ENCODE measurements around the gene CHMP2A. TPM values are rescaled to one million over a fixed set of nuclear protein-coding genes. Genes with fewer than 3 reads are reported as not detected.

The CHMP2A gene
- total and polyA plus RNA-seq, 2 of the 8 experiments (the other 6 are each of a cell fraction or from before 2014, with no cell fraction given): 70.0 to 132 TPM

DNA sequence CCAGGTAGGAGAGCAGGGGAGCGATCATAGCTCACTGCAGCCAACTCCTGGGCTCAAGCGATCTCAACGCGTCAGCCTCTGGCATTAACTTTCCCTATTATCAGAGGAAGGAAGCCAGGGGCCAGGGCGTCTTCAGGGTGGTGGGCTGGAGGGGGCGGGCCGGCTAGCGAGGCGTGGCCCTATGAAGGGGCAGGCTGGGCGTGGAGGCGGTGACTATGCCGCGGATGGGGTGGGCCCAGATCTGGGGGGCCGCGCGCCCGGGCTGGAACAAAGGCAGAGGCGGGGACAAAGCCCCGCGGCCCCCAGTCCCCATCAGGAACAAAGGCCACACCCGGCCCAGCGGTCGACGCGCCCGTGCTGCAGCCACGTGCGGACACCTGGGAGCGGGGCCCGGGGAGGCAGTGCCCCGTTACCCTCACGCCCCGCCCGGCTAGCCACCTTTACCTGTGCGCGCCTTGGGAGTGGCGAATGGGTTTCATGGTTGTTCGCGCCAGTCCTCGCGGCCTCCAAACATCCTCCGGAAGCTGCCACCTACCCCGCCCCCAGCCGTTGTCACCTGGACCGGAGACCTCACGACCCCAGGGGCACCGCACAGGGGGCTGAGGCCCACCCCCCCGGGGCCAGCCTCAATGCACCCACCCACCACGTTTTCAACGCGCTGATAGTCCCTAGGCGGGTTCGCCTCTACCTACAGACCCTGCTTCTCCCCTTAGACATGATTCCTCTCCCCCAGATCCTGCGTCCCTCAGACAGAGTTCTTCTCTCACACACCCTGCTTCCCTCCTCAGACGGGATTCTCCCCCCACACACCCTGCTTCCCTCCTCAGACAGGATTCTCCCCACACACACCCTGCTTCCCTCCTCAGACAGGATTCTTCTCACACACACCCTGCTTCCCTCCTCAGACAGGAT lies 16.4 kb downstream of the CHMP2A start (continued):
- TF ChIP-seq TCF12 (IDR thresholded peaks at IDR 0.05; ENCODE audit: low read depth, low read length) (0 out of 2 replicates have a peak, but pooled peaks have one; percentile 3), TAF1 (IDR thresholded peaks at IDR 0.05; ENCODE audit: low read depth, low read length) (peak; percentile 70), RBBP5 (IDR thresholded peaks at IDR 0.05; ENCODE audit: borderline replicate concordance, low read depth, low read length) (peak; percentile 46; the same call in 1 of the 2 replicates), TBP (IDR thresholded peaks at IDR 0.05; ENCODE audit: low read depth, low read length) (peak; percentile 76), CHD1 (IDR thresholded peaks at IDR 0.05; ENCODE audit: low read depth, low read length) (no peak), SRF (IDR thresholded peaks at IDR 0.05; ENCODE audit: low read depth, low read length) (no peak), BACH1 (IDR thresholded peaks at IDR 0.05; ENCODE audit: low read length) (peak; percentile 49; the same call in 1 of the 2 replicates), USF2 (IDR thresholded peaks at IDR 0.05; ENCODE audit: low read length) (0 out of 2 replicates have a peak, but pooled peaks have one; percentile 29), SIN3A (conservative IDR thresholded peaks at IDR 0.05 in 1 of 2, IDR thresholded peaks at IDR 0.05 in 1 of 2; ENCODE audit: low read depth in 1 of 2, low read length in 2 of 2) (0 out of 4 replicates have a peak, but pooled peaks of 1 of the 2 experiments have one; percentile 18), E2F6 (IDR thresholded peaks at IDR 0.05) (peak; percentile 96), MAFK (IDR thresholded peaks at IDR 0.05; ENCODE audit: low read depth, low read length) (no peak), CBX5 (IDR thresholded peaks at IDR 0.05; ENCODE audit: low read depth, low read length) (no peak), KDM5A (IDR thresholded peaks at IDR 0.05; ENCODE audit: low read length) (no peak)

All from H1 (cell line).